NT2/D1 (cell line): ENCODE data around the gene HDGFL2.

ENCODE experiments used
- DNase-seq: peaks from one replicate; pipeline ENCODE4 v3.0.0-alpha.2; 2011; ENCODE audit warnings: low read depth, low spot score
- H3K27me3 ChIP-seq: 2 replicates; pipeline ENCODE4 v1.6.0; 2011; ENCODE audit warnings: mild to moderate bottlenecking; ENCODE audit not compliant: insufficient read length, insufficient read depth
- H3K36me3 ChIP-seq: 2 replicates; pipeline ENCODE4 v1.6.1; 2011; ENCODE audit warnings: mild to moderate bottlenecking, low read length, mixed read lengths; ENCODE audit not compliant: insufficient read depth, insufficient read length
- H3K4me1 ChIP-seq: 2 replicates; pipeline ENCODE4 v1.5.1; 2011; ENCODE audit not compliant: insufficient read depth, insufficient read length
- H3K4me3 ChIP-seq: 2 replicates; pipeline ENCODE4 v1.5.1; 2011; ENCODE audit warnings: low read depth; ENCODE audit not compliant: insufficient read length
- H3K9ac ChIP-seq: 2 replicates; pipeline ENCODE4 v1.6.0; 2011; ENCODE audit warnings: low read depth; ENCODE audit not compliant: insufficient read length
- H3K9me3 ChIP-seq: 2 replicates; pipeline ENCODE4 v1.5.1; 2011; ENCODE audit warnings: mild to moderate bottlenecking, low read length; ENCODE audit not compliant: insufficient read depth
- SUZ12 ChIP-seq: IDR thresholded peaks from 2 replicates; pipeline ENCODE4 v1.6.1; 2011; ENCODE audit not compliant: insufficient read length, insufficient read depth; ENCODE audit errors: extremely low read depth
- YY1 ChIP-seq: IDR thresholded peaks from 2 replicates; pipeline ENCODE4 v1.6.1; 2011; ENCODE audit not compliant: insufficient read length, insufficient read depth
- ZNF274 ChIP-seq: IDR thresholded peaks from 2 replicates; pipeline ENCODE4 v1.6.1; 2011; ENCODE audit warnings: mild to moderate bottlenecking, low read depth, low read length

HDGFL2 gene

GRCh38 chr19:4453232-4454179 is 18.6 kb upstream of the HDGFL2 start:
- H3K27me3 ChIP-seq, result no peaks in the 10 kb centered on the region
- peaks cover 46% of the 10 kb centered on the region for H3K36me3 ChIP-seq
- DNase-seq, result no peak
- H3K9me3 ChIP-seq, result no peaks in the 10 kb centered on the region
- no peak overlapping the region for H3K4me3 ChIP-seq
- peaks cover 24% of the 10 kb centered on the region for H3K4me1 ChIP-seq
- peak overlapping the region; percentile 36 for H3K9ac ChIP-seq
- TF ChIP-seq YY1 (no peak), SUZ12 (no peak), ZNF274 (no peak)

- TF ChIP-seq ZNF274 (no peak), SUZ12 (no peak), YY1 (no peak)
- no peak for DNase-seq
- Histone ChIP-seq H3K36me3 (peaks cover 32% of the 10 kb centered on the region), H3K4me1 (peaks cover 24% of the 10 kb centered on the region), H3K9me3 (no peaks in the 10 kb centered on the region), H3K4me3 (no peak overlapping the region), H3K27me3 (no peaks in the 10 kb centered on the region), H3K9ac (peak overlapping the region; percentile 88)
These were observed 17.1 kb upstream of the HDGFL2 start for GRCh38 chr19:4454747-4455718.

GRCh38 chr19:4455719-4456475 is 16.2 kb upstream of the HDGFL2 start:
- H3K9ac ChIP-seq, result peak overlapping the region; percentile 88
- TF ChIP-seq YY1 (no peak), ZNF274 (no peak)
- peaks cover 32% of the 10 kb centered on the region for H3K36me3 ChIP-seq
- peak overlapping the region; percentile 80 for H3K4me3 ChIP-seq
- no peaks in the 10 kb centered on the region for H3K27me3 ChIP-seq
- no peak for DNase-seq
- H3K9me3 ChIP-seq, result no peaks in the 10 kb centered on the region
- H3K4me1 ChIP-seq, result peaks cover 24% of the 10 kb centered on the region

- DNase-seq, result no peak
- peak overlapping the region; percentile 88 for H3K9ac ChIP-seq
These were observed 15.6 kb upstream of the HDGFL2 start for GRCh38 chr19:4456476-4456842.

GRCh38 chr19:4456843-4457653 is 15.0 kb upstream of the HDGFL2 start:
- no peaks in the 10 kb centered on the region for H3K27me3 ChIP-seq
- peaks cover 24% of the 10 kb centered on the region for H3K36me3 ChIP-seq
- TF ChIP-seq ZNF274, result no peak
- no peak for TF ChIP-seq YY1
- TF ChIP-seq SUZ12, result no peak
- peak; percentile 55 for DNase-seq
- H3K4me1 ChIP-seq, result peaks cover 24% of the 10 kb centered on the region
- peak overlapping the region; percentile 80 for H3K4me3 ChIP-seq
- peak overlapping the region; percentile 88 for H3K9ac ChIP-seq
- H3K9me3 ChIP-seq, result no peaks in the 10 kb centered on the region

More at GRCh38 chr19:4456476-4456842, 15.6 kb upstream of the HDGFL2 start:
- H3K27me3 ChIP-seq, result no peaks in the 10 kb centered on the region
- no peak for TF ChIP-seq ZNF274
- no peak for TF ChIP-seq SUZ12
- no peak for TF ChIP-seq YY1
- H3K9me3 ChIP-seq, result no peaks in the 10 kb centered on the region
- peaks cover 24% of the 10 kb centered on the region for H3K4me1 ChIP-seq
- H3K4me3 ChIP-seq, result peak overlapping the region; percentile 80
- H3K36me3 ChIP-seq, result peaks cover 29% of the 10 kb centered on the region

DNA sequence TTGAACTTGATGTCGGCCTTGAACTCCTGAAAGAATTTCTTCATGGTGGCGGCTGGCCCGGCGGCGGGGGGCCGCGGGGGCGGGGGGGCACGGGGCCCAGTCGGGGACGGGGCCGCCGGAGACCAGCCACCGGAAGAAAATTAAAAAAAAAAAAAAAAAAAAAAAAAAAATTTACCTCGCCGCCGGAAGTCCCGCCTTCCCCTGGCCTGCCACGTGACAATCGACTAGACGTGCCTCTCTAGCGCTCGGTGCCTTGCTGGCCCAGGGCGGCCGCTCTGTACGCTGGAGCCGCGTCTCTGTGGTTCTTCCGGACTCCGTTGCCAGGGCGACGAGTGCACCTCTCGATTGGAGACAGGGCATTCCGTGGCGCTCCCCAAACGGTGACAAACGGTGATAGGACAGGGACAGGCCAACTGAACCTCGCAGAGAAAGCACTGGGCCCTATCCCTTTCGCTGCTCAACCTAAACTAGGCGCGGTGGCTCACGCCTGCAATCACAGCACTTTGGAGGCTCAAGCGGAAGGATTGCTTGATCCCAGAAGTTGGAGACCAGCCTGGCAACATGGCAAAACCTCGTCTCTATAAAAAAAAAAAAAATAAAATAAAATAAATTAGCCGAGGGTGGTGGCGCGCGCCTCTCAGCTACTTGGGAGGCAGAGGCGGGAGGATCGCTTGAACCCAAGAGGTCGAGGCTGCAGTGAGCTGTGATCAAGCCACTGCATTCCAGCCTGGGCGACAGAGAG is 14.3 kb upstream of the HDGFL2 start, which contains the start of gene UBXN6:
Gene UBXN6 (minus strand): TSS at position 141 of the 742 bp plus-strand sequence. CDS start 97 bp downstream, at position 44.
- H3K4me3 ChIP-seq, result peak within 1 kb of the TSS; percentile 80
- peak; percentile 97 for DNase-seq
- no peaks in the 10 kb centered on the region for H3K27me3 ChIP-seq
- H3K4me1 ChIP-seq, result peaks cover 20% of the 10 kb centered on the region
- no peaks in the 10 kb centered on the region for H3K9me3 ChIP-seq
- peak within 1 kb of the TSS; percentile 88 for H3K9ac ChIP-seq
- H3K36me3 ChIP-seq, result peaks cover 16% of the 10 kb centered on the region
- TF ChIP-seq SUZ12 (no peak), ZNF274 (no peak), YY1 (no peak)
